ENCODE measurements around the gene PDP2. TPM values are rescaled to one million over a fixed set of nuclear protein-coding genes. Genes with fewer than 3 reads are reported as not detected.

The PDP2 gene
- polyA plus RNA-seq, 1 donor (not counting 4 experiments of a cell fraction or from before 2014, with no cell fraction given): 18.5 TPM

- H3K27ac ChIP-seq (ENCODE audit: control insufficient read depth, insufficient read depth, low read length): no peak overlapping the region
- peaks cover 32% of the 10 kb centered on the region for H3K27me3 ChIP-seq (ENCODE audit: control insufficient read depth, extremely low read depth, insufficient read depth, low read length)
- H2AFZ ChIP-seq (ENCODE audit: control insufficient read depth, low read length): no peak overlapping the region
- no peaks in the 10 kb centered on the region for H4K20me1 ChIP-seq (ENCODE audit: control insufficient read depth, extremely low read depth, insufficient read depth, low read length)
- DNase-seq (ENCODE audit: low read depth, low spot score) (no peak), FAIRE-seq (no peak)
- TF ChIP-seq EZH2 (IDR thresholded peaks at IDR 0.05; ENCODE audit: low read length) (no peak), CTCF (optimal IDR thresholded peaks at IDR 0.05 in 1 of 3, IDR thresholded peaks at IDR 0.05 in 1 of 3, conservative IDR thresholded peaks at IDR 0.05 in 1 of 3; ENCODE audit: extremely low read depth in 1 of 3, insufficient read depth in 2 of 3, low read length in 3 of 3) (no peak)
- H3K36me3 ChIP-seq (ENCODE audit: control insufficient read depth in 2 of 2, extremely low read depth in 1 of 2, insufficient read depth in 2 of 2, low read length in 2 of 2): no peaks in the 10 kb centered on the region
- dilution Hi-C loops (cut with MboI; ENCODE audit: extremely low pct_ligation_motif_present, low sequenced_read_pairs): no loop called here
- no peak overlapping the region for H3K9ac ChIP-seq (ENCODE audit: control insufficient read depth, extremely low read depth, insufficient read depth, low read length)
- H3K9me3 ChIP-seq (ENCODE audit: control insufficient read depth, low read depth, low read length): no peaks in the 10 kb centered on the region
- no peak overlapping the region for H3K4me2 ChIP-seq (ENCODE audit: control insufficient read depth, extremely low read depth, insufficient read depth, low read depth, low read length)
- no peaks in the 10 kb centered on the region for H3K4me1 ChIP-seq (ENCODE audit: control insufficient read depth, extremely low read depth, insufficient read depth, low read length)
- H3K9me1 ChIP-seq (ENCODE audit: control insufficient read depth, extremely low read depth, insufficient read depth, low read length): no peaks in the 10 kb centered on the region
- H3K4me3 ChIP-seq (ENCODE audit: control insufficient read depth in 2 of 3, extremely low read depth in 1 of 3, insufficient read depth in 2 of 3, low read depth in 1 of 3, low read length in 3 of 3): no peak overlapping the region
- H3K79me2 ChIP-seq (ENCODE audit: control insufficient read depth, insufficient read depth, low read length): no peaks in the 10 kb centered on the region
Observed at GRCh38 chr16:66851166-66851964, 28.9 kb upstream of the PDP2 start.

- Histone ChIP-seq H2AFZ (ENCODE audit: control insufficient read depth, low read length) (no peak overlapping the region), H3K79me2 (ENCODE audit: control insufficient read depth, insufficient read depth, low read length) (no peaks in the 10 kb centered on the region), H3K4me3 (ENCODE audit: control insufficient read depth in 2 of 3, extremely low read depth in 1 of 3, insufficient read depth in 2 of 3, low read depth in 1 of 3, low read length in 3 of 3) (no peak overlapping the region), H3K9ac (ENCODE audit: control insufficient read depth, extremely low read depth, insufficient read depth, low read length) (no peak overlapping the region), H3K4me1 (ENCODE audit: control insufficient read depth, extremely low read depth, insufficient read depth, low read length) (no peaks in the 10 kb centered on the region), H4K20me1 (ENCODE audit: control insufficient read depth, extremely low read depth, insufficient read depth, low read length) (no peaks in the 10 kb centered on the region), H3K4me2 (ENCODE audit: control insufficient read depth, extremely low read depth, insufficient read depth, low read depth, low read length) (no peak overlapping the region), H3K9me1 (ENCODE audit: control insufficient read depth, extremely low read depth, insufficient read depth, low read length) (no peaks in the 10 kb centered on the region), H3K27ac (ENCODE audit: control insufficient read depth, insufficient read depth, low read length) (no peak overlapping the region), H3K27me3 (ENCODE audit: control insufficient read depth, extremely low read depth, insufficient read depth, low read length) (peaks cover 15% of the 10 kb centered on the region), H3K9me3 (ENCODE audit: control insufficient read depth, low read depth, low read length) (no peaks in the 10 kb centered on the region), H3K36me3 (ENCODE audit: control insufficient read depth in 2 of 2, extremely low read depth in 1 of 2, insufficient read depth in 2 of 2, low read length in 2 of 2) (no peaks in the 10 kb centered on the region)
- no peak for FAIRE-seq
- DNase-seq (ENCODE audit: low read depth, low spot score): no peak
- TF ChIP-seq EZH2 (IDR thresholded peaks at IDR 0.05; ENCODE audit: low read length) (no peak), CTCF (optimal IDR thresholded peaks at IDR 0.05 in 1 of 3, IDR thresholded peaks at IDR 0.05 in 1 of 3, conservative IDR thresholded peaks at IDR 0.05 in 1 of 3; ENCODE audit: extremely low read depth in 1 of 3, insufficient read depth in 2 of 3, low read length in 3 of 3) (no peak)
- dilution Hi-C loops (cut with MboI; ENCODE audit: extremely low pct_ligation_motif_present, low sequenced_read_pairs): no loop called here
Observed at GRCh38 chr16:66853261-66854139, 26.8 kb upstream of the PDP2 start.
